ENCODE data around the gene DKKL1.

GRCh38 chr19:49324801-49325576 lies 38.7 kb upstream of the DKKL1 start, which contains the start of gene SLC6A16:
- TF ChIP-seq GATA3 (IDR thresholded peaks at IDR 0.05; ENCODE audit: low read depth, low read length), result no peak
- TF ChIP-seq GATA2 (IDR thresholded peaks at IDR 0.05; ENCODE audit: low read depth, low read length), result no peak

Measured in SH-SY5Y (cell line).